Measurements from ENCODE around the gene DNAI1. TPM values are rescaled to one million over a fixed set of nuclear protein-coding genes. Genes with fewer than 3 reads are reported as not detected.

Gene DNAI1
- total RNA-seq, 2 donors from 2014 or later, result not detected

DNA sequence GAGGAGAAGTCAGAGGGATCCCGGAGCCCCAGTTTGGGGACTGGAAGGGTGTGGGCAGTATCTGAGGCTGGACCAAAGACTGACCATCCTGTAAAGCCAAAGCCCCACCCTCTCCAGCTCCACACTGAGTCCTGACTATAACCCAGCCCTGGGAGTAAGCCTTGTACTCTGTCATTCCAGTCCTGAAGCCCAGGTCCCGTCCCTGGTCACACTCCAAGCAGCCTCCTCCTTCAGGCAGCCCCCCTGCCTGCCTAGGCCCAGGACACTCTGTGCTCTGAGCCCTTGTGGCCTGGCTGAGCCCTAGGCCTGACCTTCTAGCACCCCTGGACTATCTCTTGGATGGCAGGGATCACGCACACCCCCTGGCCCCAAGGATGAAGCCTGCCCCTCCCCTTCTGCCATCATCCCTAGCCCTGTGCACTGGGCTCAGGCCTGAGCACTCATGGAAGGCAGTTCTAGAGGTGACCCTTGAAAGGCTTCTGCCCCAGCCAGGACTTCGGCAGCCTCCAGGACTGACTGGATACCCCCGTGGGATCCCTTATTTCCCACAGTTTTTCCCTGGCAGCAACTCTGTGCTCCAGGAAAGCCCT is 92.2 kb downstream of the DNAI1 start:
- H3K27me3 ChIP-seq, result no peaks in the 10 kb centered on the region
- TF ChIP-seq, protein P1, sequence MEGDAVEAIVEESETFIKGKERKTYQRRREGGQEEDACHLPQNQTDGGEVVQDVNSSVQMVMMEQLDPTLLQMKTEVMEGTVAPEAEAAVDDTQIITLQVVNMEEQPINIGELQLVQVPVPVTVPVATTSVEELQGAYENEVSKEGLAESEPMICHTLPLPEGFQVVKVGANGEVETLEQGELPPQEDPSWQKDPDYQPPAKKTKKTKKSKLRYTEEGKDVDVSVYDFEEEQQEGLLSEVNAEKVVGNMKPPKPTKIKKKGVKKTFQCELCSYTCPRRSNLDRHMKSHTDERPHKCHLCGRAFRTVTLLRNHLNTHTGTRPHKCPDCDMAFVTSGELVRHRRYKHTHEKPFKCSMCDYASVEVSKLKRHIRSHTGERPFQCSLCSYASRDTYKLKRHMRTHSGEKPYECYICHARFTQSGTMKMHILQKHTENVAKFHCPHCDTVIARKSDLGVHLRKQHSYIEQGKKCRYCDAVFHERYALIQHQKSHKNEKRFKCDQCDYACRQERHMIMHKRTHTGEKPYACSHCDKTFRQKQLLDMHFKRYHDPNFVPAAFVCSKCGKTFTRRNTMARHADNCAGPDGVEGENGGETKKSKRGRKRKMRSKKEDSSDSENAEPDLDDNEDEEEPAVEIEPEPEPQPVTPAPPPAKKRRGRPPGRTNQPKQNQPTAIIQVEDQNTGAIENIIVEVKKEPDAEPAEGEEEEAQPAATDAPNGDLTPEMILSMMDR (IDR thresholded peaks at IDR 0.05), result no peak
- no peak for DNase-seq
- H3K4me3 ChIP-seq, result no peak overlapping the region
- H3K36me3 ChIP-seq, result no peaks in the 10 kb centered on the region
- no peak overlapping the region for H3K9ac ChIP-seq (ENCODE audit: low read depth in 2 of 2, low read length in 2 of 2)
- no peaks in the 10 kb centered on the region for H3K4me1 ChIP-seq
- intact Hi-C loops (cut with DNase I), result no loop called here
- H3K9me3 ChIP-seq, result no peaks in the 10 kb centered on the region
- no peak overlapping the region for H3K27ac ChIP-seq

GRCh38 chr9:34551751-34552605 is 93.4 kb downstream of the DNAI1 start:
- H3K36me3 ChIP-seq, result no peaks in the 10 kb centered on the region
- intact Hi-C loops (cut with DNase I), result no loop called here
- H3K9me3 ChIP-seq, result no peaks in the 10 kb centered on the region
- DNase-seq, result no peak
- no peaks in the 10 kb centered on the region for H3K27me3 ChIP-seq
- no peaks in the 10 kb centered on the region for H3K4me1 ChIP-seq
- H3K27ac ChIP-seq, result no peak overlapping the region
- TF ChIP-seq, protein P1 (IDR thresholded peaks at IDR 0.05), result no peak
- H3K4me3 ChIP-seq, result no peak overlapping the region
- no peak overlapping the region for H3K9ac ChIP-seq (ENCODE audit: low read depth in 2 of 2, low read length in 2 of 2)

GRCh38 chr9:34552606-34552981 is 94.0 kb downstream of the DNAI1 start:
- H3K9ac ChIP-seq (ENCODE audit: low read depth in 2 of 2, low read length in 2 of 2), result no peak overlapping the region
- H3K27ac ChIP-seq, result no peak overlapping the region
- no peaks in the 10 kb centered on the region for H3K36me3 ChIP-seq
- no peaks in the 10 kb centered on the region for H3K9me3 ChIP-seq
- intact Hi-C loops (cut with DNase I), result no loop called here
- no peak overlapping the region for H3K4me3 ChIP-seq
- no peak for DNase-seq
- no peaks in the 10 kb centered on the region for H3K27me3 ChIP-seq
- TF ChIP-seq, protein P1 (IDR thresholded peaks at IDR 0.05), result no peak
- H3K4me1 ChIP-seq, result no peaks in the 10 kb centered on the region

DNA sequence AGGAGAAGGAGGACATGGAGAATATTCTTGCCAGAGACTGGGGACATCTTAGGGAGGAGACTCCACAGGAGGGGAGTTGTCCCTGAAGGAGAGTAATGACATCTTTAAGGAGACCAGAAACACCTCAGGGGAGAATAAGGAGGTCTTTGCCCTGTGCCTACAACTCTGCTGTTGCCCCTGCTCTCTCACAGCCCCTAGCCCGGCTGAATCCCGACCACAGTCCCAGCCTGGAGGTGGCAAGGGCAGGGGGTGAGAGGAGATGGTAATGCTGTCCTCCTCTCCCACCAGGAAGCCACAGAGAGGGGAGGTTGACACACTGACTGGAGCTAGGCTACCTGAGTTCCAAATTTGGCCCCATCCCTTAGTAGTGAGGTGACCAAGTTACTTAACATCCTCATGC is 94.4 kb downstream of the DNAI1 start:
- no peaks in the 10 kb centered on the region for H3K4me1 ChIP-seq
- H3K9ac ChIP-seq (ENCODE audit: low read depth in 2 of 2, low read length in 2 of 2), result no peak overlapping the region
- no peak overlapping the region for H3K27ac ChIP-seq
- intact Hi-C loops (cut with DNase I), result no loop called here
- no peaks in the 10 kb centered on the region for H3K9me3 ChIP-seq
- no peak for DNase-seq
- no peaks in the 10 kb centered on the region for H3K36me3 ChIP-seq
- H3K27me3 ChIP-seq, result no peaks in the 10 kb centered on the region
- TF ChIP-seq, protein P1 (IDR thresholded peaks at IDR 0.05), result no peak
- no peak overlapping the region for H3K4me3 ChIP-seq

- intact Hi-C loops (cut with DNase I), result no loop called here
- Histone ChIP-seq H3K9me3 (no peaks in the 10 kb centered on the region), H3K4me3 (no peak overlapping the region), H3K36me3 (no peaks in the 10 kb centered on the region), H3K9ac (ENCODE audit: low read depth in 2 of 2, low read length in 2 of 2) (no peak overlapping the region), H3K27me3 (no peaks in the 10 kb centered on the region), H3K27ac (no peak overlapping the region), H3K4me1 (no peaks in the 10 kb centered on the region)
- TF ChIP-seq, protein P1 (IDR thresholded peaks at IDR 0.05), result no peak
- no peak for DNase-seq
These were observed 95.0 kb downstream of the DNAI1 start for GRCh38 chr9:34553511-34554021.
